ENCODE data around the gene CHP1. TPM values are rescaled to one million over a fixed set of nuclear protein-coding genes. Genes with fewer than 3 reads are reported as not detected.

CHP1 gene
- total RNA-seq, 1 experiment from 2014 or later = 107 TPM

- peaks cover 13% of the 10 kb centered on the region for H3K36me3 ChIP-seq (ENCODE audit: low read depth, low read length)
- H3K27ac ChIP-seq (ENCODE audit: low read length) = no peak overlapping the region
- ChIA-PET POLR2A (ENCODE audit: unreplicated experiment) (no interaction called here), CTCF (no interaction called here)
- no peak overlapping the region for H3K9ac ChIP-seq (ENCODE audit: low read length)
- no peaks in the 10 kb centered on the region for H4K20me1 ChIP-seq (ENCODE audit: low read length)
- no peaks in the 10 kb centered on the region for H3K9me3 ChIP-seq (ENCODE audit: low read length)
- no peaks in the 10 kb centered on the region for H3K4me1 ChIP-seq (ENCODE audit: insufficient read depth, low read length)
- DNase-seq (no peak), ATAC-seq (no peak)
- no peaks in the 10 kb centered on the region for H3K27me3 ChIP-seq (ENCODE audit: low read length)
- intact Hi-C loops (cut with micrococcal nuclease) = no loop called here
- H3F3A ChIP-seq (ENCODE audit: low read length, unreplicated experiment) = peaks cover 4% of the 10 kb centered on the region
- H3K9me2 ChIP-seq (replicated peaks; ENCODE audit: low read length) = no peaks in the 10 kb centered on the region
- no peak overlapping the region for H3K4me3 ChIP-seq (ENCODE audit: low read length)
- TF ChIP-seq EZH2phosphoT487 (IDR thresholded peaks at IDR 0.05; ENCODE audit: borderline replicate concordance, low read length) = no peak
- TF ChIP-seq, protein P1, sequence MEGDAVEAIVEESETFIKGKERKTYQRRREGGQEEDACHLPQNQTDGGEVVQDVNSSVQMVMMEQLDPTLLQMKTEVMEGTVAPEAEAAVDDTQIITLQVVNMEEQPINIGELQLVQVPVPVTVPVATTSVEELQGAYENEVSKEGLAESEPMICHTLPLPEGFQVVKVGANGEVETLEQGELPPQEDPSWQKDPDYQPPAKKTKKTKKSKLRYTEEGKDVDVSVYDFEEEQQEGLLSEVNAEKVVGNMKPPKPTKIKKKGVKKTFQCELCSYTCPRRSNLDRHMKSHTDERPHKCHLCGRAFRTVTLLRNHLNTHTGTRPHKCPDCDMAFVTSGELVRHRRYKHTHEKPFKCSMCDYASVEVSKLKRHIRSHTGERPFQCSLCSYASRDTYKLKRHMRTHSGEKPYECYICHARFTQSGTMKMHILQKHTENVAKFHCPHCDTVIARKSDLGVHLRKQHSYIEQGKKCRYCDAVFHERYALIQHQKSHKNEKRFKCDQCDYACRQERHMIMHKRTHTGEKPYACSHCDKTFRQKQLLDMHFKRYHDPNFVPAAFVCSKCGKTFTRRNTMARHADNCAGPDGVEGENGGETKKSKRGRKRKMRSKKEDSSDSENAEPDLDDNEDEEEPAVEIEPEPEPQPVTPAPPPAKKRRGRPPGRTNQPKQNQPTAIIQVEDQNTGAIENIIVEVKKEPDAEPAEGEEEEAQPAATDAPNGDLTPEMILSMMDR (conservative IDR thresholded peaks at IDR 0.05; ENCODE audit: low read depth, low read length) = no peak
- no peak for TF ChIP-seq EZH2 (IDR thresholded peaks at IDR 0.05; ENCODE audit: low read length, unreplicated experiment)
- H2AFZ ChIP-seq (ENCODE audit: low read length) = no peak overlapping the region
- no peaks in the 10 kb centered on the region for H3K79me2 ChIP-seq (ENCODE audit: low read length)
- H3K4me2 ChIP-seq (ENCODE audit: low read length) = no peak overlapping the region
- no TSS peak for BruUV-seq (replicated peaks)
These were observed 70.5 kb downstream of the CHP1 start for GRCh38 chr15:41301587-41301986.

GRCh38 chr15:41304149-41304770, 73.2 kb downstream of the CHP1 start:
- Histone ChIP-seq H3K9me3 (ENCODE audit: low read length) (no peaks in the 10 kb centered on the region), H3K9me2 (replicated peaks; ENCODE audit: low read length) (no peaks in the 10 kb centered on the region), H2AFZ (ENCODE audit: low read length) (no peak overlapping the region), H3K27me3 (ENCODE audit: low read length) (no peaks in the 10 kb centered on the region), H3K4me2 (ENCODE audit: low read length) (no peak overlapping the region), H3K27ac (ENCODE audit: low read length) (no peak overlapping the region), H3K79me2 (ENCODE audit: low read length) (no peaks in the 10 kb centered on the region), H4K20me1 (ENCODE audit: low read length) (no peaks in the 10 kb centered on the region), H3F3A (ENCODE audit: low read length, unreplicated experiment) (peaks cover 4% of the 10 kb centered on the region), H3K4me3 (ENCODE audit: low read length) (no peak overlapping the region), H3K4me1 (ENCODE audit: insufficient read depth, low read length) (no peaks in the 10 kb centered on the region), H3K9ac (ENCODE audit: low read length) (no peak overlapping the region), H3K36me3 (ENCODE audit: low read depth, low read length) (peaks cover 22% of the 10 kb centered on the region)
- CTCF ChIA-PET = interaction anchor here (0.7 kb wide), 1 partner anchor 102 kb away, joined by 5 read pairs; no protein-coding TSS in a partner anchor
- TF ChIP-seq EZH2phosphoT487 (IDR thresholded peaks at IDR 0.05; ENCODE audit: borderline replicate concordance, low read length) = no peak
- no peak for TF ChIP-seq EZH2 (IDR thresholded peaks at IDR 0.05; ENCODE audit: low read length, unreplicated experiment)
- TF ChIP-seq, protein P1 (conservative IDR thresholded peaks at IDR 0.05; ENCODE audit: low read depth, low read length) = no peak
- POLR2A ChIA-PET (ENCODE audit: unreplicated experiment) = no interaction called here
- BruUV-seq (replicated peaks) = TSS peak; percentile 2
- ATAC-seq (no peak), DNase-seq (no peak)
- intact Hi-C loops (cut with micrococcal nuclease) = no loop called here

DNA sequence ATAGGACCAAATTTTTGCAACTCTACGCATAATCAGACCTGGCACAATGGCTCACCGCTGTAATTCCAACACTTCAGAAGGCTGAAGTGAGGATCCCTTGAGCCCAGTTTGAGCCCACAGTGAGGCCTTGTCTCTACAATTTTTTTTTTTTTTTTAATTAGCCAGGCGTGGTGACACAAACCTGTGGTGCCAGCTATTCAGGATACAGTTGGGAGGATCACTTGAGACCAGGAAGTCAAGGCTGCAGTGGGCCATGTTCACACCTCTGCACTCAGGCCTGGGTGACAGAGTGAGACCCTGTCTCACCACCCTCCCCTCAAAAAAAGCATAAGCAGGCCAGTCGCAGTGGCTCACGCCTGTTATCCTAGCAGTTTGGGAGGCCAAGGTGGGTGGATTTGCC, 76.6 kb downstream of the CHP1 start:
- Histone ChIP-seq H2AFZ (ENCODE audit: low read length) (no peak overlapping the region), H3K36me3 (ENCODE audit: low read depth, low read length) (peaks cover 21% of the 10 kb centered on the region), H3K9me3 (ENCODE audit: low read length) (no peaks in the 10 kb centered on the region), H3K79me2 (ENCODE audit: low read length) (no peaks in the 10 kb centered on the region), H3K27me3 (ENCODE audit: low read length) (no peaks in the 10 kb centered on the region), H3K9ac (ENCODE audit: low read length) (no peak overlapping the region), H3K4me3 (ENCODE audit: low read length) (no peak overlapping the region), H4K20me1 (ENCODE audit: low read length) (no peaks in the 10 kb centered on the region), H3K9me2 (replicated peaks; ENCODE audit: low read length) (no peaks in the 10 kb centered on the region), H3K4me1 (ENCODE audit: insufficient read depth, low read length) (no peaks in the 10 kb centered on the region), H3F3A (ENCODE audit: low read length, unreplicated experiment) (peaks cover 4% of the 10 kb centered on the region), H3K4me2 (ENCODE audit: low read length) (no peak overlapping the region), H3K27ac (ENCODE audit: low read length) (no peak overlapping the region)
- BruUV-seq (replicated peaks) = no TSS peak
- ChIA-PET POLR2A (ENCODE audit: unreplicated experiment) (no interaction called here), CTCF (no interaction called here)
- intact Hi-C loops (cut with micrococcal nuclease) = no loop called here
- TF ChIP-seq EZH2 (IDR thresholded peaks at IDR 0.05; ENCODE audit: low read length, unreplicated experiment) (no peak), EZH2phosphoT487 (IDR thresholded peaks at IDR 0.05; ENCODE audit: borderline replicate concordance, low read length) (no peak)
- TF ChIP-seq, protein P1 (conservative IDR thresholded peaks at IDR 0.05; ENCODE audit: low read depth, low read length) = no peak
- ATAC-seq = no peak
- DNase-seq = no peak
